ENCODE measurements around the gene GRAMD1B. TPM values are rescaled to one million over a fixed set of nuclear protein-coding genes. Genes with fewer than 3 reads are reported as not detected.

Gene GRAMD1B
- total RNA-seq, 1 experiment from 2014 or later = 12.7 TPM

DNA sequence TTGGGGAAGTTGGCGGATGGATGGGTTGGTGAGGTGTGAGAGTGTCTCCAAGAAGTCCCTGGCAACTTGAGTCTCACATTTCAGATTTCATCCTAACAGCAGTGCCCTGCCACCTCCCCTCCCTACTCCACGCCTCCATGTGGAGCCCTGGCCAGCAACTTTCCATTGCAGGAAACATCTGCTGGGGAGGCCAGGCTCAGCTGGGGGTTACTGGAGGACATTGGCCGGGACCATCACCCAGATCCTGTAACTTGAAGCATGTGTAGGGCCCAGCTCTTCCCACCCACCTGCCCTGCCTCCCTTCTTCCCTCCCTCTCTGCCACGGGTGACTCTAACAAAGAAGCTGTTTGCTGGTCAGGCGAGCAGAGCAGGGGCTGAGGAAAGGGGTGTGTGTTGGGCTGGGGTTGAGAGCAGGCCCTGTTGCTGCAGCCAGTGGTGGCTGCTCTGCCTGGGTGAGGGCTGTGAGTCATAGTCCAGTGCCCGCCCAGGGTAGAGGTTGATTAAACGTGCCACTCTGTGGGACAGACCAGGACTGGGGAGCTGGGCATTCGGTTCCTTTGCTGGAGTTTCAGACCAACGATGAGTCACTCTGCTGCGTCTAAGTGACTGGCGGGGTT, 160.3 kb downstream of the GRAMD1B start:
- H3K4me3 ChIP-seq (replicated peaks in 1 of 2; ENCODE audit: low read depth in 1 of 2, low read length in 2 of 2) = no peak overlapping the region

GRCh38 chr11:123593570-123593969, 163.5 kb downstream of the GRAMD1B start:
- H3K4me2 ChIP-seq (ENCODE audit: low read length) = no peak overlapping the region
- RAD21 ChIA-PET (ENCODE audit: low non-redundant PET in 1 of 2, low total read pairs in 2 of 2, uncharacterized antibody in 2 of 2, unreplicated experiment in 2 of 2) = no interaction called here
- no peak overlapping the region for H3K4me3 ChIP-seq (replicated peaks in 1 of 2; ENCODE audit: low read depth in 1 of 2, low read length in 2 of 2)
- H3K27ac ChIP-seq (ENCODE audit: low read depth, low read length) = no peak overlapping the region
- H3K4me1 ChIP-seq (ENCODE audit: control insufficient read depth in 1 of 2, insufficient read depth in 2 of 2, low read length in 2 of 2) = peaks cover 12 to 13% of the 10 kb centered on the region in 2 experiments
- DNase-seq (ENCODE audit: low read depth, low spot score) = no peak
- no peaks in the 10 kb centered on the region for H3K9me2 ChIP-seq (ENCODE audit: insufficient read depth)
- CTCF ChIA-PET = no interaction called here
- no peaks in the 10 kb centered on the region for H3K27me3 ChIP-seq (ENCODE audit: insufficient read depth, low read length)
- no peak for TF ChIP-seq EGR1 (IDR thresholded peaks at IDR 0.05; ENCODE audit: low read depth)
- H4K20me1 ChIP-seq (ENCODE audit: insufficient read depth) = no peaks in the 10 kb centered on the region
- ATAC-seq = no peak
- H2AFZ ChIP-seq (ENCODE audit: low read depth, low read length, poor library complexity, severe bottlenecking) = no peak overlapping the region
- intact Hi-C loops (cut with micrococcal nuclease) = no loop called here
- no peak overlapping the region for H3K9ac ChIP-seq (ENCODE audit: low read length)
- no TSS peak for BruUV-seq (replicated peaks)
- H3K79me2 ChIP-seq (ENCODE audit: insufficient read depth, low read length) = no peaks in the 10 kb centered on the region
- H3K9me3 ChIP-seq (ENCODE audit: control insufficient read depth in 1 of 2, insufficient read depth in 1 of 2, low read depth in 1 of 2, low read length in 2 of 2) = no peaks in the 10 kb centered on the region
- no peaks in the 10 kb centered on the region for H3K36me3 ChIP-seq (ENCODE audit: control insufficient read depth in 1 of 2, insufficient read depth in 2 of 2, low read length in 2 of 2)
- POLR2A ChIA-PET = no interaction called here

More for the DNA sequence above, 160.3 kb downstream of the GRAMD1B start:
- ATAC-seq (peak; percentile 93), DNase-seq (ENCODE audit: low read depth, low spot score) (peak; percentile 23)
- intact Hi-C loops (cut with micrococcal nuclease) = no loop called here
- H3K79me2 ChIP-seq (ENCODE audit: insufficient read depth, low read length) = no peaks in the 10 kb centered on the region
- TF ChIP-seq FOSL1 (IDR thresholded peaks at IDR 0.05; ENCODE audit: low read depth) = peak; percentile 58; the same call in 1 of the 2 replicates
- TF ChIP-seq JUND (IDR thresholded peaks at IDR 0.05) = peak; percentile 63
- TF ChIP-seq POLR2A (IDR thresholded peaks at IDR 0.05; ENCODE audit: borderline replicate concordance, extremely low read depth, insufficient read depth, insufficient read length) = no peak
- TF ChIP-seq CBX3 (IDR thresholded peaks at IDR 0.05; ENCODE audit: low read depth) = 0 out of 2 replicates have a peak, but pooled peaks have one; percentile 35
- POLR2A ChIA-PET = interaction anchor here (1.2 kb wide), 1 partner anchor 10 kb away, joined by 3 read pairs; no protein-coding TSS in a partner anchor
- H3K36me3 ChIP-seq (ENCODE audit: control insufficient read depth in 1 of 2, insufficient read depth in 2 of 2, low read length in 2 of 2) = no peaks in the 10 kb centered on the region
- H4K20me1 ChIP-seq (ENCODE audit: insufficient read depth) = no peaks in the 10 kb centered on the region
- H2AFZ ChIP-seq (ENCODE audit: low read depth, low read length, poor library complexity, severe bottlenecking) = no peak overlapping the region
- no peaks in the 10 kb centered on the region for H3K27me3 ChIP-seq (ENCODE audit: insufficient read depth, low read length)
- H3K4me1 ChIP-seq (ENCODE audit: control insufficient read depth in 1 of 2, insufficient read depth in 2 of 2, low read length in 2 of 2) = peaks cover 12 to 13% of the 10 kb centered on the region in 2 experiments
- H3K9ac ChIP-seq (ENCODE audit: low read length) = no peak overlapping the region
- peak overlapping the region; percentile 33; the same call in 1 of the 2 replicates for H3K27ac ChIP-seq (ENCODE audit: low read depth, low read length)
- H3K4me2 ChIP-seq (ENCODE audit: low read length) = peak overlapping the region; percentile 57
- BruUV-seq (replicated peaks) = no TSS peak
- RAD21 ChIA-PET (ENCODE audit: low non-redundant PET in 1 of 2, low total read pairs in 2 of 2, uncharacterized antibody in 2 of 2, unreplicated experiment in 2 of 2) = no interaction called here
- H3K9me2 ChIP-seq (ENCODE audit: insufficient read depth) = no peaks in the 10 kb centered on the region
- CTCF ChIA-PET = interaction anchor here (0.6 to 1.2 kb wide), 2 partner anchors 10 to 668 kb away, joined by 3 to 4 read pairs; no protein-coding TSS in a partner anchor
- H3K9me3 ChIP-seq (ENCODE audit: control insufficient read depth in 1 of 2, insufficient read depth in 1 of 2, low read depth in 1 of 2, low read length in 2 of 2) = no peaks in the 10 kb centered on the region
